Gastroesophageal sphincter (tissue), 3 donors: ENCODE measurements around the gene RSKR.

Experiments used
- CTCF ChIP-seq, 4 experiments: fragments of 200-600 bp in 2 of 4; fragments of 450-650 bp in 2 of 4; sonication (generic) in 1 of 4; IDR thresholded peaks; one replicate each; pipeline ENCODE4 v1.5.1; 2017 to 2019; ENCODE audit warnings: antibody characterized with exemption in 4 of 4, mild to moderate bottlenecking in 2 of 4, moderate library complexity in 2 of 4
- EP300 ChIP-seq: sonication (generic); formaldehyde crosslinking; IDR thresholded peaks from one replicate; pipeline ENCODE4 v1.6.1; 2017; ENCODE audit warnings: antibody characterized with exemption, mild to moderate bottlenecking
- POLR2A ChIP-seq, 2 donors: fragments of 450-650 bp; IDR thresholded peaks; one replicate each; pipeline ENCODE4 v1.6.1; 2017; ENCODE audit warnings: antibody characterized with exemption in 2 of 2, mild to moderate bottlenecking in 2 of 2, moderate library complexity in 1 of 2
- POLR2AphosphoS5 ChIP-seq: sonication (generic); formaldehyde crosslinking; IDR thresholded peaks from one replicate; pipeline ENCODE4 v1.6.1; 2017; ENCODE audit warnings: antibody characterized with exemption

- TF ChIP-seq CTCF (IDR thresholded peaks at IDR 0.05) (no peak), POLR2A (IDR thresholded peaks at IDR 0.05) (no peak), POLR2AphosphoS5 (no peak), EP300 (no peak)
These were observed 21.5 kb upstream of the RSKR start for GRCh38 chr17:28635506-28635905.
